ENCODE results near the gene SHISA5. TPM values are rescaled to one million over a fixed set of nuclear protein-coding genes. Genes with fewer than 3 reads are reported as not detected.
"Not testable (repeated sequence)": the region's sequence is repeated elsewhere in the genome, so short reads cannot be mapped to it uniquely, and the experiment has no call there.

SHISA5 gene
- total RNA-seq, 1 donor from 2014 or later, result 188 TPM

- no peak overlapping the region for H3K4me3 ChIP-seq (ENCODE audit: low read depth, low read length)
- no peak for DNase-seq (ENCODE audit: low read depth)
- TF ChIP-seq CTCF (conservative IDR thresholded peaks at IDR 0.05; ENCODE audit: low read depth, low read length), result no peak
These were observed 2.8 kb downstream of the SHISA5 start for GRCh38 chr3:48501196-48501595.

- no peak for DNase-seq (ENCODE audit: low read depth)
- TF ChIP-seq CTCF (conservative IDR thresholded peaks at IDR 0.05; ENCODE audit: low read depth, low read length), result no peak
- H3K4me3 ChIP-seq (ENCODE audit: low read depth, low read length), result no peak overlapping the region
These were observed 3.3 kb downstream of the SHISA5 start for GRCh38 chr3:48500656-48501055.

GRCh38 chr3:48493203-48493501 lies 10.8 kb downstream of the SHISA5 start:
- no peak for TF ChIP-seq CTCF (conservative IDR thresholded peaks at IDR 0.05; ENCODE audit: low read depth, low read length)
- DNase-seq (ENCODE audit: low read depth), result no peak
- no peak overlapping the region for H3K4me3 ChIP-seq (ENCODE audit: low read depth, low read length)

GRCh38 chr3:48492461-48493202 lies 11.3 kb downstream of the SHISA5 start:
- DNase-seq (ENCODE audit: low read depth), result no peak
- no peak for TF ChIP-seq CTCF (conservative IDR thresholded peaks at IDR 0.05; ENCODE audit: low read depth, low read length)
- no peak overlapping the region for H3K4me3 ChIP-seq (ENCODE audit: low read depth, low read length)

- TF ChIP-seq CTCF (conservative IDR thresholded peaks at IDR 0.05; ENCODE audit: low read depth, low read length), result no peak
- DNase-seq (ENCODE audit: low read depth), result no peak
- no peak overlapping the region for H3K4me3 ChIP-seq (ENCODE audit: low read depth, low read length)
These were observed 17.0 kb downstream of the SHISA5 start for GRCh38 chr3:48486952-48487351.

GRCh38 chr3:48482822-48483221 lies 21.2 kb downstream of the SHISA5 start:
- DNase-seq (ENCODE audit: low read depth); H3K4me3 ChIP-seq (ENCODE audit: low read depth, low read length): not testable (repeated sequence)

- H3K4me3 ChIP-seq (ENCODE audit: low read depth, low read length); DNase-seq (ENCODE audit: low read depth): not testable (repeated sequence)
These were observed 23.1 kb downstream of the SHISA5 start for GRCh38 chr3:48480891-48481290.

- no peak overlapping the region for H3K4me3 ChIP-seq (ENCODE audit: low read depth, low read length)
- DNase-seq (ENCODE audit: low read depth), result no peak
- no peak for TF ChIP-seq CTCF (conservative IDR thresholded peaks at IDR 0.05; ENCODE audit: low read depth, low read length)
These were observed 25.1 kb downstream of the SHISA5 start for GRCh38 chr3:48478626-48479555.

Data from epithelial cell of proximal tubule (primary cell).